K562 (cell line): ENCODE data around the gene ATXN1.

ENCODE experiments used
- BRCA1 ChIP-seq, 2 experiments: fragments of 450-650 bp in 1 of 2; sonication (generic) in 1 of 2; formaldehyde crosslinking in 1 of 2; IDR thresholded peaks; 2 replicates each; pipeline versions ENCODE4 v1.5.0 to v1.6.1; 2017 to 2020; ENCODE audit warnings: mild to moderate bottlenecking in 1 of 2, missing genetic modification reagents in 1 of 2
- EP300 ChIP-seq: IDR thresholded peaks from 2 replicates; pipeline ENCODE4 v1.6.1; 2012; ENCODE audit warnings: low read length, improper control_type of control experiment
- ETV6 ChIP-seq, 3 experiments: fragments of 150-350 bp in 1 of 3; sonication (generic) in 1 of 3; formaldehyde crosslinking in 1 of 3; IDR thresholded peaks; 2 replicates each; pipeline versions ENCODE4 v1.6.1 to v1.8.0; 2014 to 2022; ENCODE audit warnings: borderline replicate concordance in 2 of 3, low read depth in 2 of 3, antibody characterized with exemption in 1 of 3, low read length in 1 of 3, mild to moderate bottlenecking in 1 of 3, missing genetic modification reagents in 1 of 3
- GABPB1 ChIP-seq: sonication (generic); formaldehyde crosslinking; IDR thresholded peaks from 2 replicates; pipeline ENCODE4 v1.8.0; 2022; ENCODE audit warnings: mild to moderate bottlenecking, missing genetic modification reagents
- SMARCA4 ChIP-seq: fragments of 450-650 bp; IDR thresholded peaks from 2 replicates; pipeline ENCODE4 v1.6.1; 2016
- TCF7L2 ChIP-seq: fragments of 150-350 bp; IDR thresholded peaks from 2 replicates; pipeline ENCODE4 v1.6.1; 2016; ENCODE audit warnings: low read depth, mild to moderate bottlenecking, low read length, moderate library complexity
- ZFP1 ChIP-seq: fragments of 450-650 bp; formaldehyde crosslinking; IDR thresholded peaks from 2 replicates; pipeline ENCODE4 v1.4.0; 2020; ENCODE audit warnings: mild to moderate bottlenecking, mixed read lengths
- ZFP36 ChIP-seq: fragments of 150-350 bp; IDR thresholded peaks from 2 replicates; pipeline ENCODE4 v1.6.1; 2018; ENCODE audit warnings: low read length, low read depth; ENCODE audit not compliant: partially characterized antibody
- ZNF274 ChIP-seq: IDR thresholded peaks from 2 replicates; pipeline ENCODE4 v1.6.1; 2011; ENCODE audit warnings: low read depth, mild to moderate bottlenecking, low read length, moderate library complexity, borderline replicate concordance
- TF ChIP-seq, protein P1 (sequence below), 2 experiments: fragments of 450-650 bp; formaldehyde crosslinking in 1 of 2; IDR thresholded peaks; 2 replicates each; pipeline versions ENCODE4 v1.4.0 to v1.6.1; 2014 to 2020; ENCODE audit warnings: mild to moderate bottlenecking in 2 of 2, borderline replicate concordance in 1 of 2, low read depth in 1 of 2
- TF ChIP-seq, protein P2 (sequence below), 3 experiments: IDR thresholded peaks in 2 of 3; conservative IDR thresholded peaks in 1 of 3; 2 replicates each; pipeline ENCODE4 v1.5.1; 2011 to 2012; ENCODE audit warnings: low read length in 3 of 3, mild to moderate bottlenecking in 3 of 3, control low read depth in 2 of 3, improper control_type of control experiment in 1 of 3, inconsistent platforms in 1 of 3, low read depth in 1 of 3, mixed read lengths in 1 of 3, moderate library complexity in 1 of 3; ENCODE audit not compliant: insufficient read depth in 2 of 3
- TF ChIP-seq, protein P3 (sequence below): sonication (generic); formaldehyde crosslinking; IDR thresholded peaks from 2 replicates; pipeline ENCODE4 v1.4.0; 2020; ENCODE audit warnings: mild to moderate bottlenecking, missing genetic modification reagents

GRCh38 chr6:16292942-16293341, 468.3 kb downstream of the ATXN1 start:
- TF ChIP-seq BRCA1 (IDR thresholded peaks at IDR 0.05): no peak
- TF ChIP-seq BRCA1 (CRISPR knock-in tag; IDR thresholded peaks at IDR 0.05): no peak
- no peak for TF ChIP-seq ZNF274
- TF ChIP-seq, protein P1, sequence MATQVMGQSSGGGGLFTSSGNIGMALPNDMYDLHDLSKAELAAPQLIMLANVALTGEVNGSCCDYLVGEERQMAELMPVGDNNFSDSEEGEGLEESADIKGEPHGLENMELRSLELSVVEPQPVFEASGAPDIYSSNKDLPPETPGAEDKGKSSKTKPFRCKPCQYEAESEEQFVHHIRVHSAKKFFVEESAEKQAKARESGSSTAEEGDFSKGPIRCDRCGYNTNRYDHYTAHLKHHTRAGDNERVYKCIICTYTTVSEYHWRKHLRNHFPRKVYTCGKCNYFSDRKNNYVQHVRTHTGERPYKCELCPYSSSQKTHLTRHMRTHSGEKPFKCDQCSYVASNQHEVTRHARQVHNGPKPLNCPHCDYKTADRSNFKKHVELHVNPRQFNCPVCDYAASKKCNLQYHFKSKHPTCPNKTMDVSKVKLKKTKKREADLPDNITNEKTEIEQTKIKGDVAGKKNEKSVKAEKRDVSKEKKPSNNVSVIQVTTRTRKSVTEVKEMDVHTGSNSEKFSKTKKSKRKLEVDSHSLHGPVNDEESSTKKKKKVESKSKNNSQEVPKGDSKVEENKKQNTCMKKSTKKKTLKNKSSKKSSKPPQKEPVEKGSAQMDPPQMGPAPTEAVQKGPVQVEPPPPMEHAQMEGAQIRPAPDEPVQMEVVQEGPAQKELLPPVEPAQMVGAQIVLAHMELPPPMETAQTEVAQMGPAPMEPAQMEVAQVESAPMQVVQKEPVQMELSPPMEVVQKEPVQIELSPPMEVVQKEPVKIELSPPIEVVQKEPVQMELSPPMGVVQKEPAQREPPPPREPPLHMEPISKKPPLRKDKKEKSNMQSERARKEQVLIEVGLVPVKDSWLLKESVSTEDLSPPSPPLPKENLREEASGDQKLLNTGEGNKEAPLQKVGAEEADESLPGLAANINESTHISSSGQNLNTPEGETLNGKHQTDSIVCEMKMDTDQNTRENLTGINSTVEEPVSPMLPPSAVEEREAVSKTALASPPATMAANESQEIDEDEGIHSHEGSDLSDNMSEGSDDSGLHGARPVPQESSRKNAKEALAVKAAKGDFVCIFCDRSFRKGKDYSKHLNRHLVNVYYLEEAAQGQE (IDR thresholded peaks at IDR 0.05; ENCODE audit: borderline replicate concordance): no peak
- TF ChIP-seq, protein P1 (CRISPR knock-in tag; IDR thresholded peaks at IDR 0.05; ENCODE audit: low read depth): no peak
- TF ChIP-seq, protein P2, sequence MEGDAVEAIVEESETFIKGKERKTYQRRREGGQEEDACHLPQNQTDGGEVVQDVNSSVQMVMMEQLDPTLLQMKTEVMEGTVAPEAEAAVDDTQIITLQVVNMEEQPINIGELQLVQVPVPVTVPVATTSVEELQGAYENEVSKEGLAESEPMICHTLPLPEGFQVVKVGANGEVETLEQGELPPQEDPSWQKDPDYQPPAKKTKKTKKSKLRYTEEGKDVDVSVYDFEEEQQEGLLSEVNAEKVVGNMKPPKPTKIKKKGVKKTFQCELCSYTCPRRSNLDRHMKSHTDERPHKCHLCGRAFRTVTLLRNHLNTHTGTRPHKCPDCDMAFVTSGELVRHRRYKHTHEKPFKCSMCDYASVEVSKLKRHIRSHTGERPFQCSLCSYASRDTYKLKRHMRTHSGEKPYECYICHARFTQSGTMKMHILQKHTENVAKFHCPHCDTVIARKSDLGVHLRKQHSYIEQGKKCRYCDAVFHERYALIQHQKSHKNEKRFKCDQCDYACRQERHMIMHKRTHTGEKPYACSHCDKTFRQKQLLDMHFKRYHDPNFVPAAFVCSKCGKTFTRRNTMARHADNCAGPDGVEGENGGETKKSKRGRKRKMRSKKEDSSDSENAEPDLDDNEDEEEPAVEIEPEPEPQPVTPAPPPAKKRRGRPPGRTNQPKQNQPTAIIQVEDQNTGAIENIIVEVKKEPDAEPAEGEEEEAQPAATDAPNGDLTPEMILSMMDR (IDR thresholded peaks at IDR 0.05 in 2 of 3, conservative IDR thresholded peaks at IDR 0.05 in 1 of 3; ENCODE audit: insufficient read depth in 2 of 3, low read depth in 1 of 3, low read length in 3 of 3): no peak
- TF ChIP-seq TCF7L2: no peak
- TF ChIP-seq ETV6 (IDR thresholded peaks at IDR 0.05; ENCODE audit: borderline replicate concordance in 1 of 2, low read depth in 2 of 2, low read length in 1 of 2): no peak
- TF ChIP-seq ETV6 (CRISPR knock-in tag; IDR thresholded peaks at IDR 0.05; ENCODE audit: borderline replicate concordance): no peak
- TF ChIP-seq GABPB1 (CRISPR knock-in tag): no peak
- TF ChIP-seq SMARCA4: no peak
- TF ChIP-seq ZFP1: no peak
- TF ChIP-seq ZFP36: no peak
- TF ChIP-seq, protein P3, sequence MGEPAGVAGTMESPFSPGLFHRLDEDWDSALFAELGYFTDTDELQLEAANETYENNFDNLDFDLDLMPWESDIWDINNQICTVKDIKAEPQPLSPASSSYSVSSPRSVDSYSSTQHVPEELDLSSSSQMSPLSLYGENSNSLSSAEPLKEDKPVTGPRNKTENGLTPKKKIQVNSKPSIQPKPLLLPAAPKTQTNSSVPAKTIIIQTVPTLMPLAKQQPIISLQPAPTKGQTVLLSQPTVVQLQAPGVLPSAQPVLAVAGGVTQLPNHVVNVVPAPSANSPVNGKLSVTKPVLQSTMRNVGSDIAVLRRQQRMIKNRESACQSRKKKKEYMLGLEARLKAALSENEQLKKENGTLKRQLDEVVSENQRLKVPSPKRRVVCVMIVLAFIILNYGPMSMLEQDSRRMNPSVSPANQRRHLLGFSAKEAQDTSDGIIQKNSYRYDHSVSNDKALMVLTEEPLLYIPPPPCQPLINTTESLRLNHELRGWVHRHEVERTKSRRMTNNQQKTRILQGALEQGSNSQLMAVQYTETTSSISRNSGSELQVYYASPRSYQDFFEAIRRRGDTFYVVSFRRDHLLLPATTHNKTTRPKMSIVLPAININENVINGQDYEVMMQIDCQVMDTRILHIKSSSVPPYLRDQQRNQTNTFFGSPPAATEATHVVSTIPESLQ: no peak
- TF ChIP-seq EP300: no peak
